Neutrophil (primary cell): Measurements from ENCODE around the gene VAMP8.

Source experiments
- H3K27ac ChIP-seq: fragments of 200-600 bp; sonication (generic); 2 replicates; pipeline ENCODE4 v1.5.1; 2016; ENCODE audit warnings: mild to moderate bottlenecking, moderate library complexity
- H3K27me3 ChIP-seq: fragments of 200-600 bp; sonication (generic); 2 replicates; pipeline ENCODE4 v1.6.0; 2016; ENCODE audit warnings: mild to moderate bottlenecking
- H3K36me3 ChIP-seq: fragments of 200-600 bp; sonication (generic); 2 replicates; pipeline ENCODE4 v1.5.1; 2017
- H3K4me1 ChIP-seq, 2 experiments: fragments of 200-600 bp in 1 of 2; sonication (generic) in 1 of 2; 1 replicate in 1 of 2; 2 replicates in 1 of 2; pipeline versions ENCODE4 v1.5.1 to v1.6.1; 2013 to 2016; ENCODE audit warnings: low read depth in 1 of 2, low read length in 1 of 2, mild to moderate bottlenecking in 1 of 2, moderate library complexity in 1 of 2; ENCODE audit not compliant: control insufficient read depth in 1 of 2, insufficient read depth in 1 of 2
- H3K4me3 ChIP-seq, 2 experiments: fragments of 200-600 bp in 1 of 2; sonication (generic) in 1 of 2; 1 replicate in 1 of 2; 2 replicates in 1 of 2; pipeline ENCODE4 v1.5.1; 2013 to 2016; ENCODE audit warnings: low read depth in 1 of 2, low read length in 1 of 2, mild to moderate bottlenecking in 1 of 2, moderate library complexity in 1 of 2
- H3K9me3 ChIP-seq: fragments of 200-600 bp; sonication (generic); 2 replicates; pipeline ENCODE4 v1.5.1; 2016
- CTCF ChIP-seq: fragments of 200-600 bp; sonication (generic); IDR thresholded peaks from 2 replicates; pipeline ENCODE4 v1.5.1; 2016; ENCODE audit warnings: antibody characterized with exemption

The VAMP8 gene

GRCh38 chr2:85621338-85621737 lies 44.0 kb downstream of the VAMP8 start:
- peaks cover 11% of the 10 kb centered on the region in 2 experiments for H3K4me1 ChIP-seq
- peaks cover 70% of the 10 kb centered on the region for H3K36me3 ChIP-seq
- H3K4me3 ChIP-seq = no peak overlapping the region
- H3K27ac ChIP-seq = no peak overlapping the region
- no peak for TF ChIP-seq CTCF
- no peaks in the 10 kb centered on the region for H3K9me3 ChIP-seq
- H3K27me3 ChIP-seq = no peaks in the 10 kb centered on the region

GRCh38 chr2:85623991-85624390 lies 46.6 kb downstream of the VAMP8 start:
- no peaks in the 10 kb centered on the region for H3K9me3 ChIP-seq
- peaks cover 96% of the 10 kb centered on the region for H3K36me3 ChIP-seq
- H3K27me3 ChIP-seq = no peaks in the 10 kb centered on the region
- H3K27ac ChIP-seq = no peak overlapping the region
- H3K4me1 ChIP-seq = no peaks in the 10 kb centered on the region
- H3K4me3 ChIP-seq = no peak overlapping the region
- TF ChIP-seq CTCF = no peak

GRCh38 chr2:85628658-85629057 lies 51.3 kb downstream of the VAMP8 start:
- peak overlapping the region; percentile 23 for H3K27ac ChIP-seq
- TF ChIP-seq CTCF = no peak

GRCh38 chr2:85631316-85631715 lies 53.9 kb downstream of the VAMP8 start:
- H3K27ac ChIP-seq = no peak overlapping the region
- H3K4me1 ChIP-seq = no peaks in the 10 kb centered on the region
- peaks cover 97% of the 10 kb centered on the region for H3K36me3 ChIP-seq
- H3K4me3 ChIP-seq = no peak overlapping the region
- no peaks in the 10 kb centered on the region for H3K27me3 ChIP-seq
- no peak for TF ChIP-seq CTCF
- H3K9me3 ChIP-seq = no peaks in the 10 kb centered on the region

More at GRCh38 chr2:85628658-85629057, 51.3 kb downstream of the VAMP8 start:
- peaks cover 99% of the 10 kb centered on the region for H3K36me3 ChIP-seq
- H3K27me3 ChIP-seq = no peaks in the 10 kb centered on the region
- no peak overlapping the region for H3K4me3 ChIP-seq
- no peaks in the 10 kb centered on the region for H3K4me1 ChIP-seq
- H3K9me3 ChIP-seq = no peaks in the 10 kb centered on the region
